ENCODE data around the gene BID.

BID gene

DNA sequence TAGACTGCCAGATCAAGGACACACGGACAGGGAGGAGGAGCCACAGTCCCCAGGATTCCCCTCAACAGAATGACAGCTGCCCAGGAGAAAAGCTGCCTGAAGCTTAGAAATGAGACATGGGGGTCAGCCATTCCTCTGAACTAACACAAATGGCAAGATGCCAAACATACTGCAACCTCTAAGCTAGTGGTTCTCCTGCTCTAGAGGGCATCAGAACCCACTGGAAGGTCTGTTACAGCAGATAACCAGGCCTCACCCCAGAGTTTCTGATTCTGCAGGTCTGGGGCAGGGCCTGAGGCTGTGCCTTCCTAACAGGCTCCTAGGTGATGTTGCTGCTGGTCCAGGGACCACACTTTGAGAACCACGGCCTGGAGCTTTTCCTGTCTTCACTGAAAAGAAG lies 28.6 kb upstream of the BID start:
- DNase-seq, result no peak

DNA sequence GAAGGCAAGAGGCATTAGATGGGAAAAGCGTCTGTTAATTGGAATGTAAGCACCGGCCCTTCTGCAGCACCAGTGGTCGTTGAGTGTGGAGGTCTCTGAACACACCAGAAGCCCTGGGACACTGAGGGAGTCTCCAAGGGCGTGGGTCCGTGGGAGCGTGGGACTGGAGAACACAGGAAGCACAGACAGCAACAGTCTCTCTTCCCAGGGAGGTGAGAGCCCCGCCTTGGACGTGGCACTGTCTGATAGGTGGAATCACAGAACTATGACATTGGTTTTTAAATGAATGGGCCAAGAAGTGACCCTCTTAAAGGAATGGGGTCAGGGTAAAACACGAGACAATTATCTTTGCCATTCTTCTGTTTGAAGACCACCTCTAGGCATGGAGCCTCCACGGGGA lies 28.1 kb upstream of the BID start:
- no peak for DNase-seq

DNA sequence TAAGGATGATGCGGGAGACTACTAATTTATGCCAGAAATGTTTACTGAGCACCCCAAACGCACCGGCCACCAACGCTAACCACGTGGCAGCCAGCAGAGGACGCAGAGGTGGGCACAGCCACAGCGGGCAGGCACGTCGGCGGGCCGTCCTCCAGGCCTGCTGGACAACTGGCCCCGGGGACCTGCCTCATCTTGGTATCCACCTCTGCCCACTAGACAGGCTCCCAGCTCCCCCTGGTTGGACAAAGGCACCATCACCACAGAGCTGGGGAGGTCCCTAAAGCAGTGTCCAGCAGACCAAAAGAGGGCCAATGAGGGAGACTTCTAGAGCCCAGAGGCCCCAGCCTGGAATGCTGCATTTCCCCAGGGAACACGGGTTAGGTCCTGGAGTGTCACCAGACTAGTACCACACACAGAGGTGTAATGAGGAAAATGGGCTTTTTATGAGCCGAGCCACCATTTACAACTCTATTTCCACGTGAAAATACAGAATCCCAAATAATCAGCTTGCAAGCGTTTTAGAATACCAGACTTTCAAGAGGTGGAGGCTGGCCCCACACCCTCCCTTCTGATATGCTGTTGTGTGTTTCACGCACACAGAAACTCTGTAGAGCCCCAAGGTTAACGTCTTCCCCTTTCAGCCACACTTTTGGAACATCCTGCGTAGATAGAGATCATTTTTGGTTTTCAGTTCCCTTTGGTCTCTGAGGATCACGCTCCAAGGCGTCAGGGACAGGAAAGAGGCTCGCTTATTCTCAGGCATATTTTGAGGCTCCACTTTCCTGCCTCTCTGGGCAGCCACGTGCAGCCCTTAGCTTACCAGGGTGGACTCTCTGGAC lies 23.7 kb upstream of the BID start:
- no peak for DNase-seq

DNA sequence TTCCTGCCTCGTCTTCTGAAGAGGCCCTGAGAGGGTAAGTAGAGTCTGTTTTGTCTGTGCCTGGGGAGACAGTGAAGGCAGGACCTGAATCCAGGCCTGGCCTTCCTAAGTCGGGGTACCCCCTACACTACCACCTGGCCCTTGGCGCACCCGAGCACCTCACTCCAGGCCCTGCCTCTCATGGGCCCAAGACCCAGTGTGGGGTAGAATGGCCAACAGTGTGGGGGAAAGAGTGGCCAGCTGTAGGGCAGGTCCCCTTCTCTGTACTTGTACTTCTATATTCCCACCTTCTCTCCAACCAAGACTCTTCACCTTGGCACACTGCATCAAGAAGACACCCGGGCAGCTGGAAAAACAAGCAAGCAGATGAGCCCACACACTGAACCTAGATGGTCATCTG lies 22.4 kb upstream of the BID start:
- DNase-seq, result no peak

DNA sequence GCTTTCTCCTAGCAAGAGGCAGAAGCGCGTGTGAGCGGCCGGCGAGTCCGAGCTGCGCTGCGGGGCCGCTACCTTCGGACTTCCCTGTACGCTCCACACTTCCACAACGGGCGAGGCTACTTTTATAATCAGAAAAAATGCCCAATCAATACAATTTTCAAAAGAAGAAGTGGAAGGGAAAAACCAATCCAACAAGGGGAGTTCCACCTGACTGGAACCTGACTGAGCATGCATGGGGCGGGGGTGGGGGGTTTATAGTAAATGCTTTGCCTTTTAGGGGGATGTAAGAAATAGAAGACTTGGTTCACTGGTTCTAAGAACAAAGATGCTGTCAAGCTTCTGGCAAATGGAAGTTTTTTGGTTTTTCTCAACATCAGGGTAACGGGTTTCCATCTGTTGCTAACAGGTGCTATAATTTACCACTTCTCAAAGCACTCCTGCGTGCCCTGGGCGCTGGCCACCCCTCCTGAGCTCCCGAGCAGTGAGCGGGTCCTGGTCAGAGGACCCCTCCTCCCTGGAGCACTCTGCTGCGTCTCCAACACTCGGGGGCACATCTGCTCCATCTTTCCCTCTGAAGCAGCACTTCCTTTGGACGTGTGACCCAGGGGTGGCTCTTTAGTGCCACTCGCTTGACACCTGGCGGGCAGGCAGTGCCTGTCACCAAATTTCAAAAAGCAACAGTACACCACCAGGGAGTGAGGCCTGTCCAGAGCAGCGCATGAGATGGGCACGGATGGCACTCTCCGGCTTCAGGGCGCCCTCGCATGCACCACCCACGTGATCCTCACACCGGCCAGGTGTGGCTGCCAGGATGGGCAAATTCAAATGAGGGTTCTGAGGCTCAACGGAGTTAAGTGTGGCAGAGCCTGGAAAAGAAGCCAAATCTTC lies 21.6 kb upstream of the BID start:
- DNase-seq, result no peak

DNA sequence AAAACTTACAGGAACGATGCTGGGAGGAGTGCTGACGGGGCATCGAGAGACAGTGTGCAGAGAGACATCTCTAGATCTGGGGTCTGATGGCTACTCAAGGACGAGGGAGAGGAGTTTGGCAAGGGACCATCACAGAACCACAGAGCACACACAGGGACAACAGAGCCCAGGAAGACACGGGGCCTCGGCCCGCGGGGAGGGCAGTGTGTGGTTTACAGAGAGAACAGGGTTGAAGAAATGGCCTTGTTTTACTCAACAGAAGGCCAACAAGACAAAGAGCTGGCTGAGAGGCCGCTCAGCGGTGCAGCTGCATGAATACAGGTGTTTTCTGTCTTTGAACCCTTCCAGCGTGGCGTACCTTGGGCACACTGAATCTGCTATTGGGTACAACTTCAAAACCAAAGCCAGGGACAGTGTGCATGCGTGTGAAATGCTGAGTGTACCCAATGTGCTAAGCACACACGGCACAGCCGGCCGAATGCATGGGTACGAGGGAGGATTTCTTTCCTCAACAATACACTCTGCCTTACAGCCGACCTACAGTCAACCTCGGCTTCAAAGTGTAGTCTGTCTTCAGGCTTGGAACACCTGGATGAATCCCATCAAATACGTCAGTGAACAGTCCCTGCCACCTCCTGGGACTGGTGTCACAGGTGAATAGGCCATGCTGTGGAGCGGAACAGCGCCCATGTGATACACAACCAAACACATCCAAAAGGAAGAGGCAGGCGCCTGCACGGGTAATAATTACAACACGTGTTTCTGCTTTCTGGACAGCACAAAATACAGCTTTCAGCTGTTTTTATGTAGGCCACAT lies 20.7 kb upstream of the BID start:
- no peak for DNase-seq

DNA sequence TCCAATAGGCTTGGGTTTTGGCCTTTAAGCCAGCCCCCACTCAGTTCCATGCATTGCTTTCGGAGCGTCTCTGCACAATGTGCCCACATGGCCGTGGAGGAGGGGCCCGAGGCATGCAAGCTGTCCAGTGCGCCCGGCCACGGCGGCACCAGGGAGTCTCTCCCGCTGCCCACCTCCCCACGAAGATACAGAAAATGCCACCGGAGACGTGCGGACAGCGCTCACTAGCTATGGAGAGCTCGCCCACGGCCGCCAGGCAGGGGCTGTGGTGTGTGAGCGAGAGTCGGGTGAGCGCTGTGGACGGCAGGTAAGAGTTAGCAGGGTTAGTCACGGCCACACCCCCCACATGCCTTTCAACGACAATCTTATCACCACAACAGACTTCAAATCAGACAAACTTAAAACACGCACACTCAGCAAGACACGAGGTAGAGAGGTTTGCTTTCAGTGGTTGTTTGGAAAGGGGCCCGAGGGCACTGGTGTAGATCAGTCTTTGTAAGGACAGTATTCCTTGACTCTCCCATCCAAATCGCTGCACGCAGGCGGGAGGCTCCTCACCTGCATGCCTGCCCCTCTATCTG lies 18.7 kb upstream of the BID start:
- no peak for DNase-seq

DNA sequence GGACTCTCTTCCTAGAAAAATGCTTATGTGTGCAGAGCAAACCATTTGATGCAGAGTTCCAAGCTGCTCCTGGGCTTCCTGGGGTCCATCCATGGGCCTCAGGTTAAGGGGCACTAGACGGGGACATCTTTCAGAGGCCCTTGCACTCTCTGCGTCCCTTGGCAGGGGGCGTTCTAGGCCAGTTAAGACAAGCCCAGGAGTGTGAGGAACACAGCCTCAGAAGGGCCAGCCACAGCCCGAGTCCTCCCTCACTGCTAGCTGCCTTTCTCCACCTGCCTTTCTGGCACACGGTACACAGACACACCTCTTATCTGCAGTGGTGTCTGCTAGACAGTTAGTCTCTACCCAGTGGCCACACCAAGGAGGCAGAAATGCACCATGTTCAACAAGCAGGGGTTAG lies 18.0 kb upstream of the BID start:
- no peak for DNase-seq

DNA sequence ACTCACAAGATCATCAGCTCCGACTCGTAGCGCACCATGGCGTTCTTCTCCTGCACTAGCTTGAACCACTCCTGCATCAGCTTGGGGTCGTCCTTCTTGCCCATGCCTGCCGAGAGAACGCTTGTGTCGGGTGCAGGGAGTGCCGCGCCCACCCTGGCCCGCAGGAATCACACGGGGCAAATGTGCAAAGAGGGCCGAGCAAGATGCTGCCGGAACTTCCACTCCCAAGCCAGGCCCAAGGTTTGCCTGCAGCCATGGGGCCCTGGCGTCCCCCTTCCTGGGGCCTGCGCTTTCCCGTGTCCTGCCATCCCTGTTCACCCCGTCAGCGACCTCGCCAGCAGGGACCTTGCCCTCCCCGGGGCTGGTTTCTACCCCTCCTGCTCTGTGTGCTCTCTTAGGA lies 16.9 kb upstream of the BID start:
- DNase-seq, result no peak

DNA sequence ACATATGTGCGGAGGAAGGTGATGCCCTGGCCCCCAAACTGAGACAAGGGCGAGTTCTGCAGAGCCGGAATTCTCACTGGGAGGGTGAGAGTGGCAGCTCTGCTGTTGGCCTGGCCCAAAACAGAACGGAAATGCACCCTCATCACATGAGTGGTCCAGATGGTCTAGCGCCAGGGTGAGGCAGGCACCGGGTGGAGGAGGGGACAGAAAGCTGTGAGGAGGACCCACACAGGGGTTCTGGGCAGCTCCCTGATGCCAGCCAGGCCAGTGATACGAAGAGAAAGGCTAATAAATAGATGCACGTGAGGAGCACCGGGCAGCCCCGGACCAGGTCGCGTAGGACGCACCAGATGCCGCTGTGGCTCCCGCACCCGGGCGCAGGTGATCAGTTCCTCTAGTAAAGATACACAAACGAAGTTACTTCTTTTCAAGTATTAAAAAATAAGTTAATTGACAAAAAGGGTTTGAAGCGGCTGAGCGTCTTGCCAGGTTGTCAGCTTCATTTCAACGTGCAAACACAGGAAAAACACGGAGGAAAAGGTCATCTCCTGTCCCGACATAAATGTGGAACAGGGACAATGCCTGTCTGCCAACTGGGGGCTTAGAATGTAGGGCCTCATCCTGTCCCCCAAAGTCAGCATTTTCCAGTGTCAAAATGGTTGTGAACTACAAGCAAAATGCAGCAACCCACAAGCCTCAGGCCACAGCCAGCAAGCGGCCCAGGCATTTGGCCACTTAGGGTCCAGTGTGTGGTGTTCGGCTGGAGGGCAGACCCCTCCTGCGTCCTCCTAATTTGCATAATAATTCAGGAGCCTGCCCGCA lies 15.3 kb upstream of the BID start:
- DNase-seq, result no peak

DNA sequence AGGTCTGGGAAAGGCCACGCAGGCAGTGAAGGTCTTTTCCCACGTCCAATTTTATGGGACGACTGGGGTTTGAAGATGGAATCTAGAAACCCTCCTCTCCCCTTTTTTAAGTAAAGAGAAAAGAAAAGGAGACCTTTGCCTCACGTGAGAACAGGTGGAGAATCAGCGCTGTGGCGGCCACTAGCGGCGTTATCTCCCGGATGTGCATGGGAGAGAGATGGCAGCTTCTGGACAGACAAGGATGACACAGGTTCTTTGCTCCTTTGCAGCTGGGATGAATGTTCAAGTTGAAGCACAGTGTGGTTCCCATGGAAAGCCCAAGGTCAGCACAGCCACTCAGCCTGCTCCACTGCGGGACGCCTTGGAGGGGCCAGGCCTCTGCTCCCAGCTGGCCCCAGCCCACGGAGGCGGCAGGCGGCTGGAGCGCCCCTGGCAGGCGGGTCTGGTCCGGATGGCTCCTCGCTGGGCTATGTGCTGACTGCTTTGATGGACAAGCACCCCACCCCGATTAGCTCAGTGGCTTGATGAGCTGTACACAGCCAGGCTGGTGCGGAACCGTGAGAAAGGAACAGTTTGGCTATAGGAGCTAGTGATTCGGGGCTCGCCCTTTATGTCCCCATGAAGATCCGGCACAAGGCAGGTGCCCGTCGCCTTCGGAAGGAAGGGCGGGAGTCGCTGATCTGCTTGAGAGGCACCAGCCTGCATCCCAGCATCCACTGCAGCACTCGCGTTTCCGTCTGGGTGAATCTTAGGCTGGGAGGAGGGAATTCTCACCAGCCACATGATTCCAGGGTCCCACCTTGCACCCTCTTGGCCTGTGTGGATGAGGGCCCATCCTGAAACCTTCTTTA lies 14.5 kb upstream of the BID start:
- DNase-seq, result no peak

DNA sequence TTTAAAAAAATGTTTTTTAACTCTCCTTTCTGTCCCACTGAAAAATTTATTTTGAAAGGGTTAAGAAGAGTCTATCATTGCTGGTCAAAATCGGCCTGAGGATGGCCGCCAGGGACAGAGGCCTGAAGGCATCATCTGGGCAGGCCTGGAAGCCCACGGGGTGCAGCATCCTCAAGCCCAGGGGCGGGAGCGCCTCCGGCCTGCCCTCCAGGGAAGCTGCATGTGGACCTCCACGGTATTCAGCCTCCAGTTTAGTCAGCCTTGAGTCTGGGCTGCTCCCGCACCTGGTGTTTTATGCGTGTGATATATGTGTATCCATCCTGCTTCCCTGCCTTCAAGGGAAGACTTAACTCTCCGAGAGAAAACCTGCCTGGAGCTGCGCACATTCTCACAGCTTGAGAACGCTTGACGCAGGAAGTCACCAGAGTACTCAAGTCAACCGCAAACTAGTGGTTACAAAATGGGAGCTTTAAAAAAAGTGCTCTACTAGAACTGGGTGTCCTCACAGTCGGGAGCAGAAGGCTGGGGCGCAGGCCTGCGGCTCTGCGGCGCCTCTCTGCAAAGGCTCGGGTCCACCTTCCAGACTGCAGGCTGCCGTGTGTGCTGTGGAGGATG lies 13.6 kb upstream of the BID start:
- DNase-seq, result no peak

DNA sequence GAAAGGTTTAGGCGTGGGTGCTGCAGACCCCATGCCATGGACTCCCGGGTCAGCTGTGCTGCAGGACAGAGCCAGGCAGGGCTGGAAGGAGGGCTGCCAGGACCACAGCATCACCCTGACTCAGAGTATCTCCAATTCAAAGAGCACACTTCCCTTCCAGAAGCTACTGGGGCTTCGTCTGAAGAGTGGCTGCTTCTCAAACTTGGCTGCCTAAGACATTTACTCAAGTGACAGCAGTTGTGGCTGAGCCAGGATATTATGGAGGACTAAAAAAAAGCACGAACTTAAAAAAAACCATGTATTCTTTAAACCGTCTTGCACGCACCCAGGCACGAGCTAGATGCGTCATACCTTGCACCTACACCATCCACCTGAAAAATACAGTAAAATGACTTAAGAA lies 13.0 kb upstream of the BID start:
- DNase-seq, result no peak

DNA sequence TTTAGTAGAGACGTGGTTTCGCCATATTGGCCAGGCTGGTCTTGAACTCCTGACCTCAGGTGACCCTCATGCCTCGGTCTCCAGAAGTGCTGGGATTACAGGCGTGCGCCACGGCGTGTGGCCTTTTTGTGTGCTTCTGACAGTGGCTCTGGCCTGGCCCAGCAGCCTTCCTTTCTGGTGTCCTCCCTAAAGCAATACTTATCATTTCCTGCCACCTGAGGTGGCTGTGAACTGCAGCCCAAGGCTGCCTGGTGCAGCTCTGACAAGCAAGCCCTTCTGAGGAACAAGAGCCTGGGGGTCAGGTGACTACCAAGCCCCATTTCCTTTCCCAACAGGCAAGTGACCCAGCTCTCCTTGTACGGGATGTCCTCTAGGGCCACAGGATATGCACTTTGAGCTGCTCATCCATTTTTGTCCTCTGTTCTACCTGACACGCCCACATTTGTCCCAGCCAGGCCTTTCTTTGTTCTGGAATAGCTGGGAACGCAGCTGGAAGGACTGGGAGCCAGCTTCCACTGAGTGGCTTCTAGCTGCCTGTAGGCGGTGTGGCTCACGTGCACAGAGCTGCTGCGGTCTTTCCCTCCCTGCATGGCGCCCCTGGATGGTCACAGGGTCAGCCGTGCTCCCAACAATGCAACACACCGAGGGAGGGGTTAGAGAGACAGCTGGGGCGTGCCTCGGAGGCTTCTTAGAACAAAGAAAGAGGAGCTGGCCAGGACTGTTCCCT lies 12.3 kb upstream of the BID start:
- no peak for DNase-seq

DNA sequence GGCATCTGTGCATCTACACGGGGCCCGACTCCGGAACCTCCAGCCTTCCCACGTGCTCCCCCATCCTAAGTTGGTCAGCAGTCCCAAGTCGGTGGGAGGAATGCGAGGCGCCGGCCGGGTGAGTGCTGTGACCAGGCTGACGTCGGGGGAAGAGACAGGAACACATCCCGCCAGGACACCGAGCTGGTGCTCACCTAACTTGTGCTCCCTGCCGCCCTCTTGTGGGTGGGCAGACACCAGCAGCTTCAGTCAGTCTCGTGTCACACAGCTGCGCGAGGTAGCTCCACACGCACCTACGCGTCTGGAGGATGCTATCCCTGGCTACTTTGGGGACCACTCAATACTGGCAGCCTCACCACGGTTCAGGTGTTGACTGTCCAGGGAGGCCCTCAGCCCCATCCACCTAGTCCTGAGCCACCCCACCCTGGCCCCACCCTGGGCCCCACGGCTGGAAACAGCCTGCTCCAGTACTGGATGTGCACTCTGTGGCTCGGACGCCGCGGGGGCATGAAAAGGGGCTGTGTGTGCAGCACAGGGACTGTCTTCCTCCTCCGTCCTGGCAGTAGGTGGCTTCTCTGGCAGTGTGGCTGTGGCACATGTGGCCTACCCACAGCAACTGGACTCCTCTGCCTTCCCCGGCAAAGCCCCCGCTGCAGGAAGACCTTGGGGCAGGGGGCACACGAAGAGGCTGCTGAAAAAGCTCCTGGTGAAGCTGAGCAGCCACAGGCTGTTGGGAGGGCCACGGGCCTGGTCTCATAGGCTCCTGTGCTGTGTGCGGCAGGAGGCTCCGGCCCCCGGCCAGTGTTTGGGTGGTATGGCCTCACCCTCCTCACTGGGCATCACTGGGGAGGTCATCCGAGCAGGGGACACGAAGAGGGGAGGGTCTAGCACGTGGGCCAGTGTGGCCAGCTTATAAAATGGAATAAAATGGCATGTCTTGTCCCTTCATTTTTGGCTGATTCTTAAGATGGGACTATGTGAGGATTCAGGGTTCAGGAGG lies 11.2 kb upstream of the BID start:
- DNase-seq, result no peak

DNA sequence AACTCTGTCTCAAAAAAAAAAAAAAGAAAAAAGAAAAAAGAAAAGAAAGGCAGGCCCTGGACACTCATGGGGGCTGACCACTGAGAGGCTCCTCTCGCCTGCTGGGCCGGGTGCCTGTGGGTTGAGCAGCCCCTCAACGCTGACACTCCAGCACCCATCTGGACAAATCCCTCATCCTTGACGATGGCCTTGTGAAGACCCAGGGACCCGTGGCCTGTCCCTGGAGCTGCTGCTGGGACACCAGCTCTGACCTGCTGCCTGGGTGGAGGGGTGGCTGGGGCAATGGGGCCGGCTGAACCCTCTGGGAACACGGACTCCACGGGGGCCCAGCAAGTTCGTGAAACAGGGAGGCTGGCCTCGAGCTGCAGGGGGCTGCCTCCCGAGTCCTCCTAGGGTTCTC lies 10.5 kb upstream of the BID start:
- DNase-seq, result no peak

DNA sequence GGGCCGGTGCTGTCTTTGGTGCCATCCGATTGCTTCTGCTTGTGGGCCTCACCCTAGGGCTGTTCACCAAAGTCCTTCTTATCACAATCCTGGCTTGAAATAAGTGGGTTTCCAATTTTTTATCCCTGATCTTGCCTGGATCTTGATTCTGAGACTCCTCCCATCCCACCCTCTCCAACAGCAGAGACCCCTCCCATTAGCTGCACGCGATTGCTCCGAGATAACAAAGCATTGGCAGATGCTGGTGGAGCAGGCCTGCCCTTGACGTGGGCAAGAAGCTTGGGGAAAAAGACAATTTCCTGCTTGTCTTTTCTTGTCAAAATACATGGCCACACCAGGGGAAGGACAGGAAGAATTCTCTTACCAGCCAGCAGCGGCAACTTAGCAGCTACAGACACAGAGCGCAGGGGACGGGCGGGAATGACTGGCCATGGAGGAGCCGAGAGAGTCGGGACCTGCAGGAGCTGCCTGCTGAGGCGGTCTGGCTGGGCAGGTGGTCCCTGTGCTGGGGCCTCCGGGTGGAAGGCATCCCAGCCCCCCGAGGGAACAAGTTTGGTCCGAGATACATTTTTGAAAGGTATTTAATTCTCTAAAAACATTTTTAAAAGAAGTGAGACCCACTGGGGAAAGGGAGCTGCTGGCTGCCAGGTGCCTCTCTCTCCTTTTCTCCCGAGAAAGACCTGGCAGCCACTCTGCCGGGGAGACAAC lies 9.7 kb upstream of the BID start:
- no peak for DNase-seq

DNA sequence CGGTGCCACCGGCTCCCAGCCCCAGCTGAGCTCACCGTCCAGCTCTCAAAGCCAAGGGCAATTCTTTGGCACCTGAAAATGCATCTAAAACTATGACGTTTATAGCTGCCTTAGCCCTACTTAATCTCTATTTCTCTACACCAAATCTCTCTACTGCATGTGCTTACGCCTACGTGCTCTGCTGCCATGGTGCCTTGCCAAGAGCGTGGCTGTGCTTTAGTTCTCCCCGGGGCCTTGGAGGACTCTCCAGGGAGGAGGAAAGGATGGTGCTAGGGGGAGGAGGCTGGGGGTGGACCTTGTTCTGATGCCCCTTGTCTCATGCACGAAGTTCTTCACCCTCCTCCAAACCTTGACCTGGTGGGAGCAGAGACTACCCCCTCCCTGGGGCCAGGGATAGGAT lies 9.0 kb upstream of the BID start:
- DNase-seq, result no peak
